Activated CD4-positive, alpha-beta T cell treated with anti-CD3 and anti-CD28 coated beads, Interleukin-2, amount 50 U/mL, for 24 hours (primary cell): ENCODE results near the gene CD177.
"Not testable (repeated sequence)": the region's sequence is repeated elsewhere in the genome, so short reads cannot be mapped to it uniquely, and the experiment has no call there.

Experiments
- DNase-seq, 2 donors: peaks; one replicate each; pipeline ENCODE4 v3.0.0-alpha.2; 2020; ENCODE audit warnings: low read depth in 1 of 2, low spot score in 1 of 2

CD177 gene

DNA sequence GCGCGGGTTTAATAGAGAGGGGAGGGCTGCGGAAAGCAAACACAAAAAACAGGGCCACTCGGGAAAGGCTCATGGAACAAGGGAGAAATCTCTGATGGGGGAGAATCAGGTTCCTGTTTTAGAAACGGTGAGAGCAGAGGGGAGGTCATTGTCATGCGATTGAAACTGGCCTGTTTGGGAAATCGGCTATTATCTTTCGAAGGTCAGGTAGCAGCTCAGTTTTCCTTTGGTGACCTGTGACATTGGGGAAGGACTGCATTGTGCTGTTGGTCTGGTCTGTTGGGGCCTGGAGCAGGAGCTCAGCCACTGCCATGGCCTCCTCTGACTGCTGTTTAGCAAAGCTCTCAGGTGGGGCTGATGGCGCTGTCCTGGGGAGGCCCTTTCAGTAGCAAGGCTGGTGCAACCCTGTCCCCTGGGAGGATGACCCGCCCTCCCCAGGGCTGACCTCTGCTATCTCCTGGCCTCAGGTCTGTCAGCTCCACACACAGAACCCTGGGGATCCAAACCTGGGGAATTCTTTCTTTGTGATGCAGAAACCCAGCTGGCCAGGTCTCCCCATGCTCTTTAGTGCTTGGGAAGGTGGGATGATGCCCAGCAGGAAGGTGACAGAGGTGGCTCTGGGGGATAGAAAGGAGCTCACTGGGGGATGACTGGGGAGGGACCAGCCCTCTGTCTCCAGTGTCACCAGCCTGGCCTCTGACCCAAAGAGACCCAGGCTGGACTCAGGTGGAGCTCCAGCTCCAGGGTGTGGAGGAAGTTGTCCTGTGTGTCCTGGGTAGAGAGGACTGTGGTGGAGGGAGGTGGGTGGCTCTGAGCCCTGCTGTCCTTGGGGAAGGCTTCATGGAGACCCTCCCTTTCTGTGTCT, 21.2 kb upstream of the CD177 start:
- DNase-seq, result no peak

DNA sequence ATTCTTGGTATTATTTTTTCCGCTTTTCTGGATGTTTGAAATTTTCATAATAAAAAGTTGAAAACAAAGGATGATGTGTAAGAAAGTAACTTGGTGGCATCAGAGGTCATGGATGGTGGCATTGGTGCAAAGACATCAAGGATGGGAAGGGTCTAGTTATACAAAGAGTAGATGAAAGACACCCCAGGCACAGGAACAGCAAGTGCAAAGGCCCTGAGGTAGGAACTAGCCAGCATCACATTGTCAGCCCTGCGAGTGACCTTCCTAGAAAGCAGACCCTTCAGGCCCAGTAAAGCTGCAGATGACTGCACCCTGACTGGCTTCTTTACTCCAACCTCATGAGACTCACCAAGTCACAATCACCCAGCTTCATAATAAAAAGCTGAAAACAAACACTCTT, 17.0 kb upstream of the CD177 start:
- DNase-seq, result not testable (repeated sequence)

DNA sequence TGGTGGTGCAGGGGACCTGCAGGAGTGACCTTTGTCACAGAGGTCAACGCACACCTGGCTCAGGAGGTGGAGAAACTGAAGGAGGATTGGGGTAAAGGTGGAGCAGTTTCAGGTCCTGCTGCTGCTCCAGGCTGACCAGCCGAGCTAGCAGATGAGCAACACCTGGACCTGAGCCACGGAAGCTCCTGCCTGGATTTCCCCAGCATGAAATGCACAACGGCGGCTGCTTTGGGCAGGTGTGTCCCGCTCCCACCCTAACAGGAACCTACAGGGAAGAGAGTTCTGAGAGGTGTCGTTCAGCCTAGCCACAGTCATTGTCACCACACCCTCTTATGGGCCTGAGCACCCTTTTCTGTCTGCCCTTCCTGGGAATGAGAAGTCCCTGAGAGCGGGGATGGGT, 15.7 kb upstream of the CD177 start:
- DNase-seq, result no peak

DNA sequence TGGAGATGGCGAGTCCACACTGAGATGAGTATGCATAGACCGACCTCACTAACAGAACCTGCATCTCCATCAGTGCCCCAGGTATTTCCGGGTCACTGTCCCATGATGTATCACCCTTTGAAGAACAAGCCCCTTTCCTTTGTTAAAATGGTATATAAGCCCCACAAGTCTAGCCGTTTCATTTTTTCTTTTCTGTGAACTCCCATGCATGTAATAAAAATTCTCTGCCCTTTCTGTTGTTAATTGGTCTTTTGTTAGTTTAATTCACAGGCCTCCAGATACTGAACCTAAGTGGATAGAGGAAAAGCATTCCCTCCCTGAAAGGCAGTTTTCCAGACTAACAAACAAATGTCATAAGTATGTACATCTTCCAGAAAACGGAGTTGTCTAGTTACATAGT, 15.0 kb upstream of the CD177 start:
- DNase-seq, result no peak

DNA sequence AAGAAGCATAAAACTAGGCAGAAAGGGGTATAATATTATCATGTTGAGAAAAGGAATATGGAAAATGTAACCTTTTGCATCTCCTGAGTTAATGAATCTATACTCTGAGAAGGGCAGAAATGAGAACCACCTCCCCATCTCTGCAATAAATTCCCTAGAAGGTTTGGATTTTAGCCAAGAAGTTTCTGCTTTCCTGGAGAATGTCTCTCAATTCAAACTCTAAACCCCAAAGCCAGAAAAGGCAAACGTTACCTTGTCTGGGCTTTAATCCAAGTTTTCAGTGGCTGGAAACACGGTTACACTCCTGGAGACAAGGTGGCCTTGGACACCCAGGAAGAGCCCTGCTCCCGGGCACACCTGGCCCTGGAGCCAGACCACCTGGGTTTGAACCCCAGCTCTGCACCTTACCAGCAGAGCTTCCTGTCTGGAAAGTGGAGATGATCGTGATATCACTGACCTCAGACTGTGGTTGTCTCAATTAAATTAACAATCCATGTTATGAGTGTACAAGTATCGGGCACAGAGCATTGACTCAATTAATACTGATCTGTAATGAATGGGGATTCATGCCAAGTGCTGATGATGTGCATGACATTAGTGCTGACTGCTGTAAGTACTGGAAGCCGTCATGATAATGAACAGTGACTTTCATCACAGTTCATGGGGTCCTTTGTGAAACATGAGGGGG, 14.1 kb upstream of the CD177 start:
- DNase-seq, result not testable (repeated sequence)

DNA sequence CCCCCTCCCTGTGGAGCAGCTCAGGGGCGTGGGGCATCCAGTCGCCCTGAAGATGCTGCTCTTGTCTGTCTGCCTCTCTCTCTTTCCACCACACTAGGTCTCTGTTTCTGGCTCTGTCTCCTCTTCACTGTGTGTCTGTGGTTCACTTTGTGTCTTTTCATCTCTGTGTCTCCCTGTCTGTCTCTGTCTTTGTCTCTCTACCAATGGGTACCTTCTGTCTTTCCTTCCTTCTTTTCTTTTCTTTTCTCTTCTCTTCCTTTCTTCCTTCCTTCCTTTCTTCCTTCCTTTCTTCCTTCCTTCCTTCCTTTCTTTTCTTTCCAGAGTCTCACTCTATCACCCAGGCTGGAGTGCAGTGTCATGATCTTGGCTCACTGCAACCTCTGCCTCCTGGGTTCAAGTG, 13.4 kb upstream of the CD177 start:
- DNase-seq, result not testable (repeated sequence)

DNA sequence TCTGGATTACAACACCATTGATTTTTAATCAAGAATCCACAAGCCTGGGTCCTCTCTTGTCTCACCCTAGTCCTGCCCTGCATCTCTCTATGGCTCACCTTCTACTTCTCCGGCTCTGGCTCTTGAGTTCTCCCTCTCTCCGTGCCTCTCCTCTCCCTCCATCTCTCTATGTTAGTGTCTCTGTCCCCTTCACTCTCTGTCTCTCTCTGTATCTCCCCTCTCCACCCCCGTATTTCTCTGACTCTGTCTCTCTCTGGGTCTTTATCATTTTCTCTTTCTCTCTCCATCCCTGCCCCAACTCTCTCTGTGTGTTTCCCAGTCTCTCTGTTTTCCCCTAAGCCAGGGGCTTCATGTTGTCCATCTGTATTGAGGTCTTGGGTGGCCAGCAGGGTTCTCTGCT, 12.4 kb upstream of the CD177 start:
- DNase-seq, result not testable (repeated sequence)

DNA sequence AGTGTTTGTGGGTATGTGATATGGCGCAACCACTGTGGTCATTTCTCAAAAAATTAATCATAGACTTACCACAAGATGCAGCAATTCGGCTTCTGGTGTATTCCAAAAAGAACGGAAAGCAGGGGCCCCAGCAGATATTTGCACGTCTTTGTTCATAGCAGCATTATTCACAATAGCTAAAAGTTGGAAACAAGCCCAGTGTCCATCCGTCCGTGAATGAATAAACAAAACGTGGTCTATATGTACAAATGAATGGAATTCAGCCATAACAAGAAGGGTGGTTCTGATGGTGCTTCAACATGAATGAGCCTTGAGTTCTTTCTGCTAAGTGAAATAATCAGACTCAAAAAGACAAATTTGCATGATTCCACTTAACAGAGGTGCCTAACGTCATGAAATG, 11.4 kb upstream of the CD177 start:
- DNase-seq, result not testable (repeated sequence)

DNA sequence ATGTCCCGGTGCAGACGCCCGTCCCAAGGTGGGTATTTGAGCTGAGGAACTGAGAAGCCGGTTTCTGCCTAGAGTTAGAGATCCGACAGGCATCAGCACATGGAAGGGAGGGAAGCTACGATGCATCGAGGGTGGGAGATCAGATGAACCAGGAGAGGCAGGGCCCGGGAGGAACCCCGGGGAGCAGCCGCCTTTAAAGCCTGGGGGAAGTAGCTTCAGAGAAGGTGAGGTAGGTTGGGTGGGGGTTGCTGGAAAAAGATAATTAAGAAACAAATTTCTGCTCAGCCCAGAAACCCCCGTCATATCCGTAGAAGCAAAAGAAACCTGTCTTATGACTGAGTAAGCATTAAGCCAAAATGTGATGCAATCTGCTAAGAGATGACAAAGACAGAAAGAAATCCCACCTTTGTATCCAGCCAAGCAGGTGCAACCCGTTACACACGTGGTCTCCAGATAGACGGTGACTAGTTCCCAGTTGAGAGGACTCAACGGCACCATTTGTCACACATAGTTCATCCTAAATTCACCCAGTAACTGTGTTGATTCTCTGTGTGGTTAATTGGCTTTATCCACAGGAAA, 9.1 kb upstream of the CD177 start:
- not testable (repeated sequence) for DNase-seq

DNA sequence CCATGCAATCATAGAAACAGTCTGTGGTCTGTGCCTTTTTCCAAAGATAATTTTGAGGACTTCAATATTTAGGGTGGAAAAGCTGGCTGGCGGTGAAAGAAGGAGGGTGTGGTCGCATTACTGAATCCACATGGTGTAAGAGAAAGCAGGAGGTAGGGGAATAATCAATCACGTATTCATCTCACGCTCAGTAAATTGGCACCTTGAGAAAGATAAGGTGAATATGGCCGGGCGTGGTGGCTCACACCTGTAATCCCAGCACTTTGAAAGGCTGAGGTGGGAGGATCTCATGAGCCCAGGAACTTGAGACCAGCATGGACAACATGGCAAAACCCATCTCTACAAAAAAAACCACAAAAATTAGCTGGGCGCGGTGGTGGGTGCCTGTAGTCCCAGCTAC, 3.7 kb upstream of the CD177 start:
- DNase-seq, result not testable (repeated sequence)

DNA sequence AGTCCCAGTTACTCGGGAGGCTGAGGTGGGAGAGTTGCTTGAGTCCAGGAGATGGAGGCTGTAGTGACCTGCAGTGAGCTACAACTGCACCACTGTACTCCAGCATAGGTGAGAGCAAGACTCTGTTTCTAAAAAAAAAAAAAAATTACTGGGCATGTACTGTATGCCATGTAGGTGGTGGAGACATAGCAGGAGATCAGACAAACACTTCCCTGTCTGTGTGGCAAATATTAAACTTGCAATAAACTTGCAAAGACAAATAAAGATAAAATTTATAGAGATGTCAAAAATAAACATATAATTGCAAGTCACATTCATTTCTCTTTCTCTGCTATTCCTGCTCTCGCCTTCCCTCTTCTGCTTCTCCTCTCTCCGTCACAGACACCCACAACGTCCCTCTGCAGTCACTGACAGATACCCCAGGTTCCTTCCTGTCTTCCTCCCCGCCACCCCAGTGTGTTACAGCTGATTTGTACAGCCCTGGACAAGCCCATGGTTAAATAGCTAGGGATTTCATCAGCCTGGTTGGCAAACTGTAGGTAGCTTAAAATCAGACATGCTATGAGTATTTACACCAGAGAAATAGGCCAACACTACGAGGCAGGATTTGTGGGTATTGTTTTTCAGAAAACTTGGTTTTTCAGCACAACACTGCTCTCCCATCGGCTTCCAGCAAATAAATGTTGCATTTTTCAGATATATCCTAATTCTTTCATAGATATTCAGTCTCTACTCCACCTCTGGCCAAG, 1.3 kb upstream of the CD177 start:
- no peak for DNase-seq

DNA sequence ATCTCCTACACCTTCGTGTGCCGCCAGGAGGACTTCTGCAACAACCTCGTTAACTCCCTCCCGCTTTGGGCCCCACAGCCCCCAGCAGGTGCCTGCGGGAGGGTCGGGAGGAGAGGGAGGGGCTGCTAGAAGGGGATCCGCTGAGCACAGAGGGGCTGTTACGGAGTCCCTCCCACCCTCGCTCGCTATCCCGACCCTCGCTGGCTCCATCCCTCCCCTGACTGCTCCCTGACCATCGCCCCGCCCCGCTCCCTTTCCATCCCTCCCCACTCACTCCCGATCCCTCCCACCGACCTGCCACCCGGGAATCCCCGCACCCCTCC, 780 bp downstream of the CD177 start:
- DNase-seq, result no peak

DNA sequence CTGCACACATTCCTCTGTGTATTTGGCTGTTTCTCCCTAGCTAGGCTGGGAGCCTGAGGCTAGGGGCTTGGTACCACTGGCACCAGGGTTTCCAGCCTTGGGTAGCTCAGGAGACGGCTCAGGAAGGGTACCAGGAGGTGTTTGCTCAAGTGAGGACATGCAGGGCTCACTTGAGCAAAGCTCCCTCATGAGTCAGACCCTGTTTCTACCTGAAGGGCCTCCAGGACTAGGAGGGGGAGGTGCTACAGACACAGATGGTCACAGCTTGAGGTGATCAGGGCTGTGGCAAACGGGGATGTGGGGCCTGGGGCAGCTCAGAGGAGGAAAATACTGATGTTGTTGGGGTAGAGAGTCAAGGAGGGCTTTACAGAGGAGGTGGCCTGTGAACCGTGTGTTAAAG, 3.3 kb downstream of the CD177 start:
- not testable (repeated sequence) for DNase-seq

DNA sequence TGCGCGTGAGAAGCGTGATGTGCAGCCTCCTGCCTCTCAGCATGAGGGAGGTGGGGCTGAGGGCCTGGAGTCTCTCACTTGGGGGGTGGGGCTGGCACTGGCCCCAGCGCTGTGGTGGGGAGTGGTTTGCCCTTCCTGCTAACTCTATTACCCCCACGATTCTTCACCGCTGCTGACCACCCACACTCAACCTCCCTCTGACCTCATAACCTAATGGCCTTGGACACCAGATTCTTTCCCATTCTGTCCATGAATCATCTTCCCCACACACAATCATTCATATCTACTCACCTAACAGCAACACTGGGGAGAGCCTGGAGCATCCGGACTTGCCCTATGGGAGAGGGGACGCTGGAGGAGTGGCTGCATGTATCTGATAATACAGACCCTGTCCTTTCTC, 8.7 kb downstream of the CD177 start:
- DNase-seq, result no peak

DNA sequence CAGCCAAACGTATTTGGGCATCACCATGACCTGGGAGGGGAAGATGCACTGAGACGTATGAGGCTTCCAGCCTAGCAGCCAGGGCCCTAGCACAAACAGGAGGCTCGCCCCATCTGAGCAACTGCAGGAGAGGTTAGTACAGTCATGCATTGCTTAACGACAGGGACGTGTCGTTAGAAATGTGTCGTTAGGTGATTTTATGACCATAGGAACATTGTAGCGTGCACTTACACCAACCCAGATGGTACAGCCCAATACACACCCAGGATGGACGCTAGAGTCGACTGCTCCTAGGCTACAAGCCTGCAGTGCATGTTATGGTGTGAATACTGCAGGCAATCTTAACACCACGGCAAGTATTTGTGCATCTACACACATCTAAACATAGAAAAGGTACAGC, 9.3 kb downstream of the CD177 start:
- no peak for DNase-seq

DNA sequence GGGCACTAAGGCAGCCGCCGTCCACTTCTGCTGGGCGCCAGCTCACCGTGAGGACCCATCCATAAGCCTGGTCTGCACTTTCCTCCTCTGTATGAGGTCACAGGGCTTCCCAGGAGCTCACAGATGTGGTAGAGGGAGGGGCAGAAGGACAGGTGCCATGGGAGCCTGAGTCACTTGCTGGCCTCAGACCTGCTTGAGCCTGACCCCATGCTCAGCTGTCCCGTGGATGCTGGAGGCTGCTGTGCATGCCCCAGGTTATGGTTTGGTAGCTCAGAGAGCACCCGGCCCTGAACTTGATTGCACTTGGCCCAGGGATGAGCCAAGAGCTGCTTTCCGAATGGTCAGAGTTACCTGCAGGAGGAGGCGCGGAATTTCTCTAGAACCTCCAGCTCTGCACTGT, 12.2 kb downstream of the CD177 start:
- not testable (repeated sequence) for DNase-seq

DNA sequence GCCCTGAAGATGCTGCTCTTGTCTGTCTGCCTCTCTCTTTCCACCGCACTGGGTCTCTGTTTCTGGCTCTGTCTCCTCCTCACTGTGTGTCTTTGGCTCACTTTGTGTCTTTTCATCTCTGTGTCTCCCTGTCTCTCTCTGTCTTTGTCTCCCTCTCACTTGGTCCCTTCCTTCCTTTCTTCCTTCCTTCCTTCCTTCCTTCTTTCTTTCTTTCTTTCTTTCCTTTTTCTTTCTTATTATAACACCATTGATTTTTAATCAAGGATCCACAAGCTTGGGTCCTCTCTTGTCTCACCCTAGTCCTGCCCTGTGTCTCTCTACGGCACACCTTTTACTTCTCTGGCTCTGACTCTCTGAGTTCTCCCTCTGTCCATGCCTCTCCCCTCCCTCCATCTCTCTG, 14.3 kb downstream of the CD177 start:
- no peak for DNase-seq

DNA sequence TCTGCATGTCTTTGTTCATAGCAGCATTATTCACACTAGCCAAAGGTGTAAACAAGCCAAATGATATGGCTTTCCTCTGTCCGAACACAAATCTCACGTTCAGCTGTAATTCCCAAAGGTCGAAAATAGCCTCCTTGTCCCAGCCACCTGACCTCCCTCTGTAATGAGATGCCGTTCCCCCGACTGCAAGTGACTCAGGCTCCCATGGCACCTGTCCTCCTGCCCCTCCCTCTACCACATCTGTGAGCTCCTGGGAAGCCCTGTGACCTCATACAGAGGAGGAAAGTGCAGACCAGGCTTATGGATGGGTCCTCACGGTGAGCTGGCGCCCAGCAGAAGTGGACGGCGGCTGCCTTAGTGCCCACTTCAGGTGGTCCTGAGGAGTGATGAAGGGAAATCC, 15.4 kb downstream of the CD177 start:
- not testable (repeated sequence) for DNase-seq

DNA sequence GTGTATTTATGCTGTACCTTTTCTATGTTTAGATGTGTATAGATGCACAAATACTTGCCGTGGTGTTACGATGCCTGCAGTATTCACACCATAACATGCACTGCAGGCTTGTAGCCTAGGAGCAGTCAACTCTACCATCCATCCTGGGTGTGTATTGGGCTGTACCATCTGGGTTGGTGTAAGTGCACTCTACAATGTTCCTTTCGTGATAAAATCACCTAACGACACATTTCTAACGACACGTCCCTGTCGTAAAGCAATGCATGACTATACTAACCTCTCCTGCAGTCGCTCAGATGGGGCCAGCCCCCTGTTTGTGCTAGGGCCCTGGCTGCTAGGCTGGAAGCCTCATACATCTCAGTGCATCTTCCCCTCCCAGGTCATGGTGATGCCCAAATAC, 18.4 kb downstream of the CD177 start:
- no peak for DNase-seq

DNA sequence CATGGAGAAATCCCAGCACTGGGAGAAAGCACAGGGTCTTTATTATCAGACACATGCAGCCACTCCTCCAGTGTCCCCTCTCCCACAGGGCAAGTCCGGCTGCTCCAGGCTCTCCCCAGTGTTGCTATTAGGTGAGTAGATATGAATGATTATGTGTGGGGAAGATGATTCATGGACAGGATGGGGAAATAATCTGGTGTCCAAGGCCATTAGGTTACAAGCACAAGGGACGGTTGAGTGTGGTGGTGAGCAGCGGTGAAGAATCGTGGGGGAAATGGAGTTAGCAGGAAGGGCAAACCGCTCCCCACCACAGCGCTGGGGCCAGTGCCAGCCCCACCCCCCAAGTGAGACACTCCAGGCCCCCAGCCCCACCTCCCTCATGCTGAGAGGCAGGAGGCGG, 19.0 kb downstream of the CD177 start:
- DNase-seq, result no peak

DNA sequence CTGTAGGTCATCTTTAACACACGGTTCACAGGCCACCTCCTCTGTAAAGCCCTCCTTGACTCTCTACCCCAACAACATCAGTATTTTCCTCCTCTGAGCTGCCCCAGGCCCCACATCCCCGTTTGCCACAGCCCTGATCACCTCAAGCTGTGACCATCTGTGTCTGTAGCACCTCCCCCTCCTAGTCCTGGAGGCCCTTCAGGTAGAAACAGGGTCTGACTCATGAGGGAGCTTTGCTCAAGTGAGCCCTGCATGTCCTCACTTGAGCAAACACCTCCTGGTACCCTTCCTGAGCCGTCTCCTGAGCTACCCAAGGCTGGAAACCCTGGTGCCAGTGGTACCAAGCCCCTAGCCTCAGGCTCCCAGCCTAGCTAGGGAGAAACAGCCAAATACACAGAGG, 24.1 kb downstream of the CD177 start:
- not testable (repeated sequence) for DNase-seq

DNA sequence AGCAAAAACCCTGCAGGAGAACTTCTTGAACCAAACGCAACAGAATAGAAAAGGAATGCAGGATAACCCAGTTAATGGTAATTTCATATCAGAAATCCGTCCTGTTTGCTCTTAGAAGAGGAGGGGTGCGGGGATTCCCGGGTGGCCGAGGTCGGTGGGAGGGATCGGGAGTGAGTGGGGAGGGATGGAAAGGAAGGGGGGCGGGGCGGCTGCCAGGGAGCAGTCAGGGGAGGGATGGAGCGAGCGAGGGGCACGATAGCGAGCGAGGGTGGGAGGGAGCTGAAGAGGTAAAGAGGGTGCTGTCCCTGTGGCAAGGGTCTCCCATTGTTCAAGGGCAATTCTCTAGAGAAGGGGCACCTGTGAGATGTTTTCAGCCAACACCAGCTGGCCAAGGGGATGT, 26.5 kb downstream of the CD177 start:
- no peak for DNase-seq
